A549 (cell line): ENCODE results near the gene OR2V1. TPM values are rescaled to one million over a fixed set of nuclear protein-coding genes. Genes with fewer than 3 reads are reported as not detected.
A peak's percentile ranks its signal among the peaks of the same experiment; 100 is the strongest.
"Not testable (repeated sequence)": the region's sequence is repeated elsewhere in the genome, so short reads cannot be mapped to it uniquely, and the experiment has no call there.

Experiments used
- ATAC-seq, 2 experiments: fragments of 200-7000 bp in 1 of 2; fragments of >200 bp in 1 of 2; cut with Nextera tagmentation in 1 of 2; cut with Tn5 transposase in 1 of 2; 3 replicates each; pipeline versions ENCODE4 v1.8.0 to v1.9.1; 2018 to 2020; ENCODE audit warnings: mild to moderate bottlenecking in 1 of 2, moderate library complexity in 1 of 2
- CTCF ChIA-PET: fragments of 300-600 bp; sonication (Branson Sonifier 250); formaldehyde crosslinking; extraction: SDS; loops from one replicate; lab custom pipeline; 2021; ENCODE audit warnings: antibody characterized with exemption, inconsistent platforms; lab: Yijun Ruan, JAX
- POLR2A ChIA-PET: fragments of 350-600 bp; formaldehyde crosslinking; extraction: SDS; loops from one replicate; lab custom pipeline; 2021; ENCODE audit warnings: antibody characterized with exemption, inconsistent platforms; lab: Yijun Ruan, JAX
- DNase-seq, 2 experiments: peaks; one replicate each; pipeline versions ENCODE4 v3.0.0 to v3.0.0-alpha.2; 2011 to 2016; ENCODE audit warnings: low read depth in 1 of 2, low spot score in 1 of 2
- FAIRE-seq: peaks from 2 replicates; lab custom pipeline; 2011; peaks lifted over from hg19 to GRCh38; lab: Jason Lieb, UNC
- H3K27ac ChIP-seq, 2 experiments: fragments of >200 bp; sonication (Bioruptor Twin); formaldehyde crosslinking; 3 replicates each; pipeline ENCODE4 v1.5.1; 2016 to 2017
- H3K4me1 ChIP-seq: fragments of >200 bp; sonication (Bioruptor Twin); formaldehyde crosslinking; 3 replicates; pipeline ENCODE4 v1.6.1; 2016
- H3K4me2 ChIP-seq: fragments of >200 bp; sonication (Bioruptor Twin); formaldehyde crosslinking; 3 replicates; pipeline ENCODE4 v1.6.1; 2016
- H3K4me3 ChIP-seq: fragments of >200 bp; sonication (Bioruptor Twin); formaldehyde crosslinking; 3 replicates; pipeline ENCODE4 v1.5.1; 2016
- H3K9me3 ChIP-seq: fragments of >200 bp; sonication (Bioruptor Twin); formaldehyde crosslinking; 3 replicates; pipeline ENCODE4 v1.6.1; 2016
- ATOH8 ChIP-seq: fragments of 250-450 bp; sonication (Bioruptor Pico); IDR thresholded peaks from 2 replicates; pipeline ENCODE4 v1.5.0; 2020; ENCODE audit warnings: low read depth, mild to moderate bottlenecking, moderate library complexity
- BHLHE40 ChIP-seq: IDR thresholded peaks from 2 replicates; pipeline ENCODE4 v1.6.1; 2012; ENCODE audit warnings: low read depth, low read length, inconsistent platforms
- CBX2 ChIP-seq: fragments of 200-600 bp; sonication (generic); IDR thresholded peaks from 2 replicates; pipeline ENCODE4 v1.6.1; 2016; ENCODE audit warnings: low read depth, mild to moderate bottlenecking, borderline replicate concordance
- CTCF ChIP-seq: fragments of >200 bp; sonication (Bioruptor Twin); formaldehyde crosslinking; IDR thresholded peaks from 3 replicates; pipeline ENCODE4 v1.5.1; 2016
- E2F6 ChIP-seq: IDR thresholded peaks from 2 replicates; pipeline ENCODE4 v1.6.1; 2012; ENCODE audit warnings: low read depth, borderline replicate concordance
- FOXS1 ChIP-seq: fragments of 250-450 bp; sonication (Bioruptor Pico); IDR thresholded peaks from 2 replicates; pipeline ENCODE4 v1.5.0; 2020; ENCODE audit warnings: mild to moderate bottlenecking, moderate library complexity
- HEYL ChIP-seq: fragments of 250-450 bp; sonication (Bioruptor Pico); IDR thresholded peaks from 2 replicates; pipeline ENCODE4 v1.8.0; 2021; ENCODE audit warnings: mild to moderate bottlenecking, moderate library complexity
- HMGXB4 ChIP-seq: fragments of 250-450 bp; sonication (Bioruptor Pico); IDR thresholded peaks from 2 replicates; pipeline ENCODE4 v1.5.0; 2021; ENCODE audit warnings: mild to moderate bottlenecking, moderate library complexity, borderline replicate concordance
- HOXB13 ChIP-seq: fragments of 250-450 bp; sonication (Bioruptor Pico); IDR thresholded peaks from 2 replicates; pipeline ENCODE4 v1.5.0; 2020; ENCODE audit warnings: low read depth, mild to moderate bottlenecking, moderate library complexity
- KDM1A ChIP-seq: fragments of 200-600 bp; sonication (generic); IDR thresholded peaks from 2 replicates; pipeline ENCODE4 v1.6.1; 2016; ENCODE audit warnings: low read depth, mild to moderate bottlenecking
- MAX ChIP-seq: IDR thresholded peaks from 2 replicates; pipeline ENCODE4 v1.6.1; 2012
- MYC ChIP-seq: IDR thresholded peaks from 2 replicates; pipeline ENCODE4 v1.6.1; 2012; ENCODE audit warnings: mild to moderate bottlenecking, inconsistent platforms, low read length, improper control_type of control experiment, borderline replicate concordance
- POLR2AphosphoS2 ChIP-seq: conservative IDR thresholded peaks from 2 replicates; pipeline ENCODE4 v1.6.1; 2012; ENCODE audit warnings: low read length, improper control_type of control experiment, inconsistent platforms
- RARB ChIP-seq: fragments of 250-450 bp; sonication (Bioruptor Pico); IDR thresholded peaks from 2 replicates; pipeline ENCODE4 v1.8.0; 2021; ENCODE audit warnings: mild to moderate bottlenecking, moderate library complexity
- RFX5 ChIP-seq: fragments of 450-650 bp; IDR thresholded peaks from 2 replicates; pipeline ENCODE4 v1.7.1; 2014; ENCODE audit warnings: antibody characterized with exemption, mild to moderate bottlenecking, moderate library complexity
- SREBF2 ChIP-seq: fragments of 450-650 bp; IDR thresholded peaks from 2 replicates; pipeline ENCODE4 v1.6.1; 2014; ENCODE audit warnings: mild to moderate bottlenecking, moderate library complexity
- TFCP2L1 ChIP-seq: fragments of 250-450 bp; sonication (Bioruptor Pico); IDR thresholded peaks from 2 replicates; pipeline ENCODE4 v1.5.0; 2021; ENCODE audit warnings: mild to moderate bottlenecking
- USF2 ChIP-seq: fragments of 450-650 bp; IDR thresholded peaks from 2 replicates; pipeline ENCODE4 v1.6.1; 2014; ENCODE audit warnings: antibody characterized with exemption
- ZC3H11A ChIP-seq: fragments of 450-650 bp; IDR thresholded peaks from 2 replicates; pipeline ENCODE4 v1.6.1; 2014; ENCODE audit warnings: antibody characterized with exemption, mild to moderate bottlenecking
- ZFP36 ChIP-seq: fragments of 450-650 bp; IDR thresholded peaks from 2 replicates; pipeline ENCODE4 v1.6.1; 2014; ENCODE audit warnings: borderline replicate concordance; ENCODE audit not compliant: partially characterized antibody
- WGBS: methylation state at CpG from one replicate; pipeline ENCODE4 v1.1.6; 2017; ENCODE audit errors: missing lambda C conversion rate; 5-methylcytosine and 5-hydroxymethylcytosine counted together
- polyA plus RNA-seq, 4 experiments: library from polyadenylated mRNA; depleted of rRNA in 3 of 4; stranded (reverse); fragments of >200 nt; fragmentation: RNase III in 1 of 4; extraction: RNeasy Plus Mini Kit Qiagen cat#74134 plus additional on column Dnase treatment in 1 of 4; gene quantifications; 2 replicates in 3 of 4; 3 replicates in 1 of 4; pipeline ENCODE4 v1.2.3, GENCODE V29; 2011 to 2017

Gene OR2V1
- polyA plus RNA-seq, 2 of the 4 experiments (the other 2 are of a cell fraction) = not detected

- Histone ChIP-seq H3K27ac (peak overlapping the region; percentile 59 to 79; a peak in 5 of 6 replicates), H3K9me3 (no peaks in the 10 kb centered on the region), H3K4me2 (peak overlapping the region; percentile 61), H3K4me1 (0 out of 3 replicates have a peak, but pooled peaks cover 6% of the 10 kb centered on the region), H3K4me3 (no peak overlapping the region)
- DNase-seq (peak in 1 of 2 experiments; percentile 65), FAIRE-seq (no peak), ATAC-seq (no peak)
- 32% methylated on average over 19 of the region's 22 CpGs for WGBS
- ChIA-PET CTCF (interaction anchor here (1.1 to 2.0 kb wide), 7 partner anchors 25 to 315 kb away, joined by 3 to 8 read pairs (median 5); no protein-coding TSS in a partner anchor), POLR2A (no interaction called here)
- TF ChIP-seq RFX5 (no peak), ZC3H11A (no peak), USF2 (peak; percentile 27; the same call in 1 of the 2 replicates), HMGXB4 (no peak), E2F6 (0 out of 2 replicates have a peak, but pooled peaks have one; percentile 32), POLR2AphosphoS2 (no peak), ATOH8 (CRISPR knock-in tag) (no peak), ZFP36 (no peak), TFCP2L1 (no peak), KDM1A (no peak), CBX2 (no peak), HOXB13 (CRISPR knock-in tag) (no peak), HEYL (CRISPR knock-in tag) (no peak), MYC (no peak), RARB (CRISPR knock-in tag) (no peak), SREBF2 (no peak), BHLHE40 (peak; percentile 36; the same call in 1 of the 2 replicates), FOXS1 (CRISPR knock-in tag) (no peak), MAX (peak; percentile 74), CTCF (no peak)
These were observed 32.0 kb downstream of the OR2V1 start for GRCh38 chr5:181098762-181099601.

GRCh38 chr5:181097759-181098491 lies 33.0 kb downstream of the OR2V1 start:
- H3K27ac ChIP-seq = peak overlapping the region; percentile 59 to 79; a peak in 4 of 6 replicates
- no CpG with 5 or more reads among the region's 56 CpGs for WGBS
- POLR2A ChIA-PET, CTCF ChIA-PET, H3K4me2 ChIP-seq, FAIRE-seq, H3K4me1 ChIP-seq, H3K9me3 ChIP-seq: not testable (repeated sequence)
- peak; percentile 15 to 20 for ATAC-seq
- DNase-seq = peak in 1 of 2 experiments; percentile 43
- peak overlapping the region; percentile 34; the same call in 2 of the 3 replicates for H3K4me3 ChIP-seq

- WGBS = no CpG with 5 or more reads among the region's 26 CpGs
- H3K9me3 ChIP-seq, H3K27ac ChIP-seq, POLR2A ChIA-PET, CTCF ChIA-PET, FAIRE-seq, H3K4me1 ChIP-seq, H3K4me2 ChIP-seq, DNase-seq, H3K4me3 ChIP-seq: not testable (repeated sequence)
- peak in 1 of 2 experiments; percentile 54; a peak in 5 of 6 replicates for ATAC-seq
These were observed 33.6 kb downstream of the OR2V1 start for GRCh38 chr5:181097383-181097753.

GRCh38 chr5:181096721-181097382 lies 34.1 kb downstream of the OR2V1 start:
- ATAC-seq = peak; percentile 71 to 79
- FAIRE-seq = peak; percentile 100
- CTCF ChIA-PET, H3K4me1 ChIP-seq, POLR2A ChIA-PET, H3K9me3 ChIP-seq, DNase-seq, H3K4me3 ChIP-seq, H3K27ac ChIP-seq, H3K4me2 ChIP-seq: not testable (repeated sequence)
- WGBS = no CpG with 5 or more reads among the region's 26 CpGs
